Ovary (tissue), 9 donors: ENCODE measurements around the gene ARFGAP1. TPM values are rescaled to one million over a fixed set of nuclear protein-coding genes. Genes with fewer than 3 reads are reported as not detected.
A peak's percentile ranks its signal among the peaks of the same experiment; 100 is the strongest.

ENCODE experiments used
- DNase-seq, 5 donors: peaks; one replicate each; pipeline ENCODE4 v3.0.0-alpha.2; 2019 to 2020
- H3K27ac ChIP-seq, 2 donors: fragments of 200-600 bp; one replicate each; pipeline versions ENCODE4 v1.5.1 to v1.8.0; 2019 to 2022
- H3K27me3 ChIP-seq: fragments of 200-600 bp; one replicate; pipeline ENCODE4 v1.8.0; 2022
- H3K36me3 ChIP-seq: fragments of 200-600 bp; sonication (generic); one replicate; pipeline ENCODE4 v1.5.1; 2019
- H3K4me1 ChIP-seq: one replicate; pipeline ENCODE4 v1.8.1; 2013; ENCODE audit warnings: mild to moderate bottlenecking, moderate library complexity; ENCODE audit not compliant: insufficient read depth
- H3K4me3 ChIP-seq: fragments of 200-600 bp; sonication (generic); one replicate; pipeline ENCODE4 v1.5.1; 2017
- H3K9me3 ChIP-seq, 2 donors: fragments of 200-600 bp in 1 of 2; sonication (generic) in 1 of 2; one replicate each; pipeline versions ENCODE4 v1.5.1 to v1.8.1; 2013 to 2019; ENCODE audit warnings: mild to moderate bottlenecking in 1 of 2, moderate library complexity in 1 of 2
- CTCF ChIP-seq, 3 donors: fragments of 450-650 bp in 2 of 3; fragments of 200-600 bp in 1 of 3; IDR thresholded peaks; one replicate each; pipeline versions ENCODE4 v1.5.1 to v1.8.0; 2016 to 2022; ENCODE audit warnings: antibody characterized with exemption in 3 of 3, mild to moderate bottlenecking in 1 of 3
- EP300 ChIP-seq: sonication (generic); formaldehyde crosslinking; IDR thresholded peaks from one replicate; pipeline ENCODE4 v1.6.1; 2017; ENCODE audit warnings: antibody characterized with exemption
- POLR2A ChIP-seq: fragments of 450-650 bp; IDR thresholded peaks from one replicate; pipeline ENCODE4 v1.6.1; 2017; ENCODE audit warnings: antibody characterized with exemption, mild to moderate bottlenecking, moderate library complexity
- WGBS, 3 donors: extraction: QIAGEN DNeasy Blood & Tissue Kit in 1 of 3; methylation state at CpG; one replicate each; pipeline versions ENCODE4 v1.1.5 to v1.1.7; 2013 to 2017; 5-methylcytosine and 5-hydroxymethylcytosine counted together
- intact Hi-C, 4 donors: fragments of 100-400 bp; cut with DNase I; formaldehyde crosslinking; loops; one replicate each; pipeline versions ENCODE4 v1.11.0 to v1.15.1; 2022 to 2023
- polyA plus RNA-seq, 2 donors: library from polyadenylated mRNA; stranded (reverse); fragments of 200-250 nt in 1 of 2; fragments of 350-450 nt in 1 of 2; fragmentation: Illumina TruSeq in 1 of 2; extraction: RNeasy Lipid Tissue Mini Kit (QIAGEN cat#74804) in 1 of 2; gene quantifications; one replicate each; pipeline ENCODE4 v1.2.3, GENCODE V29; 2013 to 2014
- total RNA-seq, 7 donors: library from RNA; depleted of rRNA in 2 of 7; stranded (reverse); fragments of >200 nt in 2 of 7; fragmentation: NEBNext Ultra II Directional in 3 of 7; extraction: Animal tissue kit (Norgen Biotek cat#: 25700) in 3 of 7; gene quantifications; one replicate each; pipeline versions ENCODE4 v1.1.0 to v1.2.4, GENCODE V29; 2016 to 2023
- donor health status: DM: no; HTN: no; CAD: no; lungs with moderate emphysema.
- donor health status: DM: no; HTN: no; CAD: no.
- donor health status: Bipolar disorder and iron deficiency.
- donor health status: DM: yes; HTN: yes; CAD: no.
- donor health status: DM: no; HTN: no; CAD: no.
- donor health status: DM: yes; HTN: yes; CAD: no.

ARFGAP1 gene
- total and polyA plus RNA-seq, 9 donors, result 18.9 to 80.2 (median 68.7) TPM

GRCh38 chr20:63326314-63327230 lies 54.0 kb downstream of the ARFGAP1 start:
- Histone ChIP-seq H3K27ac (no peak overlapping the region), H3K36me3 (no peaks in the 10 kb centered on the region), H3K4me3 (no peak overlapping the region), H3K4me1 (no peaks in the 10 kb centered on the region), H3K27me3 (no peaks in the 10 kb centered on the region), H3K9me3 (no peaks in the 10 kb centered on the region)
- DNase-seq, result peak in 2 of 5 donors; percentile 9 to 16
- intact Hi-C loops, result no loop called here
- WGBS, 3 donors, result 86 to 93% (median 89%) methylated on average over 12 to 15 of the region's 15 CpGs
- no peak for TF ChIP-seq POLR2A
- TF ChIP-seq CTCF (IDR thresholded peaks at IDR 0.05), result no peak
- no peak for TF ChIP-seq EP300

- intact Hi-C loops, result no loop called here
- 90 to 93% (median 90%) methylated on average over 8 of the region's 8 CpGs for WGBS, 3 donors
- no peak for TF ChIP-seq CTCF (IDR thresholded peaks at IDR 0.05)
- TF ChIP-seq POLR2A, result no peak
- no peak for TF ChIP-seq EP300
- Histone ChIP-seq H3K27ac (no peak overlapping the region), H3K27me3 (no peaks in the 10 kb centered on the region), H3K4me3 (no peak overlapping the region), H3K9me3 (no peaks in the 10 kb centered on the region), H3K4me1 (no peaks in the 10 kb centered on the region), H3K36me3 (no peaks in the 10 kb centered on the region)
- DNase-seq, result peak in 2 of 5 donors; percentile 6 to 15
Measured at GRCh38 chr20:63327231-63327745, 54.7 kb downstream of the ARFGAP1 start.

GRCh38 chr20:63328026-63328700 lies 55.5 kb downstream of the ARFGAP1 start:
- DNase-seq, result peak in 1 of 5 donors; percentile 24

More at GRCh38 chr20:63328026-63328700, 55.5 kb downstream of the ARFGAP1 start:
- no peak overlapping the region for H3K27ac ChIP-seq
- no peaks in the 10 kb centered on the region for H3K36me3 ChIP-seq
- H3K9me3 ChIP-seq, result no peaks in the 10 kb centered on the region
- H3K4me3 ChIP-seq, result no peak overlapping the region
- no peaks in the 10 kb centered on the region for H3K27me3 ChIP-seq
- WGBS, 3 donors, result 80 to 86% (median 85%) methylated on average over 19 to 20 of the region's 20 CpGs
- intact Hi-C loops, result no loop called here
- H3K4me1 ChIP-seq, result no peaks in the 10 kb centered on the region
- TF ChIP-seq POLR2A (no peak), CTCF (IDR thresholded peaks at IDR 0.05) (no peak), EP300 (no peak)
